Activated CD4-positive, alpha-beta T cell treated with anti-CD3 and anti-CD28 coated beads, Interleukin-2, Interleukin-4, amounts not matched to agents 100 ng/mL and 50 ng/mL, durations not matched to agents 16 hours and 8 hours (primary cell): Measurements from ENCODE around the gene SULT1E1.

Experiments used
- DNase-seq: peaks from one replicate; pipeline ENCODE4 v3.0.0-alpha.2; 2020; ENCODE audit warnings: low spot score

SULT1E1 gene

GRCh38 chr4:69860052-69860451, at the start of gene SULT1E1:
Gene SULT1E1 (minus strand): TSS chr4:69860145. CDS start chr4:69857644, 2,501 bp downstream.
- DNase-seq = no peak

GRCh38 chr4:69909195-69909594, 49.2 kb upstream of the SULT1E1 start:
- no peak for DNase-seq

GRCh38 chr4:69907151-69907550, 47.2 kb upstream of the SULT1E1 start:
- DNase-seq = no peak

GRCh38 chr4:69896530-69897116, 36.7 kb upstream of the SULT1E1 start:
- no peak for DNase-seq

- DNase-seq = no peak
These were observed 34.8 kb upstream of the SULT1E1 start for GRCh38 chr4:69894721-69895120.

- no peak for DNase-seq
These were observed 34.2 kb upstream of the SULT1E1 start for GRCh38 chr4:69894186-69894585.

GRCh38 chr4:69888336-69888735, 28.4 kb upstream of the SULT1E1 start:
- DNase-seq = peak; percentile 6

GRCh38 chr4:69882150-69882549, 22.2 kb upstream of the SULT1E1 start:
- no peak for DNase-seq

- peak; percentile 29 for DNase-seq
These were observed 21.3 kb upstream of the SULT1E1 start for GRCh38 chr4:69881173-69881773.

- no peak for DNase-seq
These were observed 18.3 kb upstream of the SULT1E1 start for GRCh38 chr4:69878250-69878649.

GRCh38 chr4:69877453-69877852, 17.5 kb upstream of the SULT1E1 start:
- DNase-seq = no peak

- no peak for DNase-seq
These were observed 16.1 kb upstream of the SULT1E1 start for GRCh38 chr4:69876071-69876470.

GRCh38 chr4:69875576-69875975, 15.6 kb upstream of the SULT1E1 start:
- no peak for DNase-seq

GRCh38 chr4:69874507-69874906, 14.6 kb upstream of the SULT1E1 start:
- no peak for DNase-seq

GRCh38 chr4:69861756-69862155, 1.8 kb upstream of the SULT1E1 start:
- DNase-seq = no peak

GRCh38 chr4:69860521-69861298, 765 bp upstream of the SULT1E1 start:
- DNase-seq = no peak

- DNase-seq = no peak
These were observed 732 bp downstream of the SULT1E1 start for GRCh38 chr4:69859140-69859685.

- no peak for DNase-seq
These were observed 1.3 kb downstream of the SULT1E1 start for GRCh38 chr4:69858690-69859089.

- no peak for DNase-seq
These were observed 4.1 kb downstream of the SULT1E1 start for GRCh38 chr4:69855822-69856221.

- peak; percentile 22 for DNase-seq
These were observed 10.0 kb downstream of the SULT1E1 start for GRCh38 chr4:69849969-69850368.

- no peak for DNase-seq
These were observed 10.6 kb downstream of the SULT1E1 start for GRCh38 chr4:69849297-69849696.

GRCh38 chr4:69848028-69848427, 11.9 kb downstream of the SULT1E1 start:
- DNase-seq = no peak

- DNase-seq = no peak
These were observed 16.0 kb downstream of the SULT1E1 start for GRCh38 chr4:69843932-69844331.
